Endothelial cell of umbilical vein (primary cell): Measurements from ENCODE around the gene SLC30A4. TPM values are rescaled to one million over a fixed set of nuclear protein-coding genes. Genes with fewer than 3 reads are reported as not detected.

Source experiments
- BruUV-seq: library from RNA; stranded (reverse); fragments of 400-500 nt; replicated peaks from 2 replicates; lab custom pipeline; 2021; lab: Mats Ljungman, UMichigan
- CTCF ChIA-PET: fragments of 300-600, 350-600 bp; sonication (Branson Sonifier 250); formaldehyde crosslinking; loops from one replicate; lab custom pipeline; 2021; ENCODE audit warnings: antibody characterized with exemption, inconsistent platforms; lab: Charles Lee
- POLR2A ChIA-PET: fragments of 300-600, 350-600 bp; sonication (Branson Sonifier 250); formaldehyde crosslinking; loops from one replicate; lab custom pipeline; 2021; ENCODE audit warnings: antibody characterized with exemption, inconsistent platforms; lab: Charles Lee
- DNase-seq: peaks from one replicate; pipeline ENCODE4 v3.0.0-alpha.2; 2011; ENCODE audit warnings: low read depth, low spot score
- FAIRE-seq: peaks from 2 replicates; lab custom pipeline; 2011; peaks lifted over from hg19 to GRCh38; lab: Jason Lieb, UNC
- H2AFZ ChIP-seq: 2 replicates; pipeline ENCODE4 v1.6.0; 2012; ENCODE audit warnings: low read depth, low read length, control low read depth, inconsistent platforms
- H3K27ac ChIP-seq: 2 replicates; pipeline ENCODE4 v1.5.1; 2011; ENCODE audit warnings: low read depth, mild to moderate bottlenecking, control low read depth, low read length, moderate library complexity; ENCODE audit not compliant: insufficient read depth
- H3K27me3 ChIP-seq, 2 experiments: 2 replicates each; pipeline versions ENCODE4 v1.6.0 to v1.6.1; 2011; ENCODE audit warnings: low read length in 2 of 2, mixed read lengths in 1 of 2; ENCODE audit not compliant: control insufficient read depth in 2 of 2, insufficient read depth in 2 of 2
- H3K36me3 ChIP-seq, 2 experiments: 2 replicates in 1 of 2; 3 replicates in 1 of 2; pipeline ENCODE4 v1.5.1; 2011; ENCODE audit warnings: low read length in 2 of 2, mild to moderate bottlenecking in 1 of 2, moderate library complexity in 1 of 2; ENCODE audit not compliant: control insufficient read depth in 2 of 2, insufficient read depth in 2 of 2; ENCODE audit errors: extremely low read depth in 1 of 2
- H3K4me1 ChIP-seq: 3 replicates; pipeline ENCODE4 v1.5.1; 2011; ENCODE audit warnings: mild to moderate bottlenecking, low read length; ENCODE audit not compliant: control insufficient read depth, insufficient read depth; ENCODE audit errors: extremely low read depth
- H3K4me2 ChIP-seq: 2 replicates; pipeline ENCODE4 v1.6.1; 2011; ENCODE audit warnings: low read length, control low read depth, mixed read lengths; ENCODE audit not compliant: insufficient read depth
- H3K4me3 ChIP-seq, 3 experiments: fragments of 200-600 bp in 1 of 3; sonication (generic), shearing (Covaris generic) in 1 of 3; replicated peaks in 1 of 3; 2 replicates each; pipeline ENCODE4 v1.5.1; 2011 to 2016; ENCODE audit warnings: control low read depth in 3 of 3, low read length in 3 of 3, mild to moderate bottlenecking in 2 of 3, inconsistent platforms in 1 of 3, low read depth in 1 of 3, moderate library complexity in 1 of 3; ENCODE audit not compliant: insufficient read depth in 1 of 3
- H3K79me2 ChIP-seq: 2 replicates; pipeline ENCODE4 v1.6.0; 2012; ENCODE audit warnings: low read length, inconsistent platforms; ENCODE audit not compliant: control insufficient read depth, insufficient read depth
- H3K9ac ChIP-seq: replicated peaks from 2 replicates; pipeline ENCODE3; 2011; ENCODE audit warnings: low read length, control low read depth; ENCODE audit not compliant: insufficient read depth; ENCODE audit errors: extremely low read depth
- H3K9me1 ChIP-seq: replicated peaks from 3 replicates; pipeline ENCODE4 v1.6.0; 2011; ENCODE audit warnings: mild to moderate bottlenecking, low read length; ENCODE audit not compliant: control insufficient read depth, insufficient read depth; ENCODE audit errors: extremely low read depth
- H3K9me3 ChIP-seq: replicated peaks from 2 replicates; pipeline ENCODE4 v1.5.1; 2012; ENCODE audit warnings: low read length, inconsistent platforms; ENCODE audit not compliant: control insufficient read depth, insufficient read depth
- H4K20me1 ChIP-seq: replicated peaks from 2 replicates; pipeline ENCODE3; 2011; ENCODE audit warnings: mild to moderate bottlenecking, low read length; ENCODE audit not compliant: control insufficient read depth, insufficient read depth; ENCODE audit errors: extremely low read depth
- EZH2 ChIP-seq: IDR thresholded peaks from 2 replicates; pipeline ENCODE4 v1.6.1; 2012; ENCODE audit warnings: borderline replicate concordance, low read depth, mild to moderate bottlenecking, moderate library complexity, low read length, inconsistent platforms; ENCODE audit not compliant: severe bottlenecking
- FOS ChIP-seq: IDR thresholded peaks from 2 replicates; pipeline ENCODE4 v1.6.1; 2011; ENCODE audit warnings: mild to moderate bottlenecking, low read length, moderate library complexity, borderline replicate concordance; ENCODE audit not compliant: insufficient read depth
- GATA2 ChIP-seq: IDR thresholded peaks from 2 replicates; pipeline ENCODE4 v1.7.0; 2011; ENCODE audit warnings: low read depth, mild to moderate bottlenecking, moderate library complexity, mixed read lengths, low read length; ENCODE audit not compliant: insufficient read length, insufficient read depth
- JUN ChIP-seq: IDR thresholded peaks from 2 replicates; pipeline ENCODE4 v1.6.1; 2011; ENCODE audit warnings: borderline replicate concordance, low read depth; ENCODE audit not compliant: insufficient read length, insufficient read depth
- MYC ChIP-seq: IDR thresholded peaks from one replicate; pipeline ENCODE4 v1.6.1; 2011; ENCODE audit warnings: mild to moderate bottlenecking, low read depth, low read length
- POLR2A ChIP-seq: IDR thresholded peaks from 2 replicates; pipeline ENCODE4 v1.6.1; 2012; ENCODE audit warnings: low read depth, mild to moderate bottlenecking, control low read depth, low read length
- POLR2AphosphoS5 ChIP-seq: IDR thresholded peaks from 2 replicates; pipeline ENCODE4 v1.6.1; 2012; ENCODE audit warnings: low read depth, mild to moderate bottlenecking, control low read depth, low read length, moderate library complexity; ENCODE audit not compliant: insufficient read depth
- dilution Hi-C: fragments of 300-500 bp; cut with MboI; formaldehyde crosslinking; loops from one replicate; pipeline ENCODE4 v1.15.0; 2019; ENCODE audit warnings: low sequenced_read_pairs; ENCODE audit not compliant: extremely low pct_ligation_motif_present
- intact Hi-C: fragments of 100-400 bp; cut with micrococcal nuclease; formaldehyde crosslinking; loops from one replicate; pipeline ENCODE4 v1.10.0; 2022
- polyA plus RNA-seq, 4 experiments: library from polyadenylated mRNA; depleted of rRNA in 3 of 4; stranded (reverse) in 3 of 4; unstranded in 1 of 4; fragments of >200 nt; gene quantifications; 2 replicates each; pipeline versions ENCODE4 v1.2.1 to v1.2.3, GENCODE V29; 2011 to 2012; ENCODE audit warnings: missing spikeins in 1 of 4
- total RNA-seq: library from RNA; stranded (reverse); gene quantifications from 2 replicates; pipeline ENCODE4 v1.2.3, GENCODE V29; 2021
- TF ChIP-seq, protein P1 (sequence below), 2 donors: IDR thresholded peaks; 1 replicate in 1 of 2; 2 replicates in 1 of 2; pipeline ENCODE4 v1.5.1; 2011; ENCODE audit warnings: low read length in 2 of 2, mild to moderate bottlenecking in 2 of 2, moderate library complexity in 2 of 2, control low read depth in 1 of 2, inconsistent platforms in 1 of 2, low read depth in 1 of 2; ENCODE audit not compliant: insufficient read depth in 1 of 2; ENCODE audit errors: extremely low read depth in 1 of 2
- TF ChIP-seq, protein P2 (sequence below): IDR thresholded peaks from 2 replicates; pipeline ENCODE4 v1.6.1; 2011; ENCODE audit not compliant: insufficient read depth, insufficient read length

The SLC30A4 gene
- total and polyA plus RNA-seq, 2 donors (not counting 3 experiments of a cell fraction or from before 2014, with no cell fraction given), result 2.7 to 3.9 TPM

DNA sequence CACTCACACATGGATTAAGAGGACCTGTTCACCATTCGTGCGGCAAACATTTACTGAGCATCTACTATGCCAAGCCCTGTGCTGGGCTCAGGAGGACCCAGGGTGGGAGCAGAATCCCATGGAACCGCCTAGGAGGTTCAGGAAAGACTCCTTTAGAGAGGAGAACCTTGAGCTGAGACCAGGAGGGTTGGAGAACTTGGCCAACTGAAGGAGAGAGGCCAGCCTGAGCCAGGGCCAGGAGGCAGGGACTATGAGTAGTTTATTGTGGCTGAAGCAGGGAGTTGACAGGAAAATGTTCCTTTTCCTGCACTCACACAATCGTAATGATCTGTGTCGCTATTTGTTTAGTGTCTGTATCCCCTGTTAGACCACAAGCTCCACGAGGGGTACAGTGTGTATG is 71.3 kb downstream of the SLC30A4 start:
- DNase-seq (no peak), FAIRE-seq (no peak)
- intact Hi-C loops, result no loop called here
- Histone ChIP-seq H3K27ac (no peak overlapping the region), H3K9me3 (no peaks in the 10 kb centered on the region), H3K9me1 (no peaks in the 10 kb centered on the region), H3K27me3 (peaks cover 3 to 5% of the 10 kb centered on the region in 2 experiments), H2AFZ (no peak overlapping the region), H3K9ac (no peak overlapping the region), H3K4me1 (no peaks in the 10 kb centered on the region), H3K4me3 (no peak overlapping the region), H3K36me3 (no peaks in the 10 kb centered on the region), H3K4me2 (no peak overlapping the region), H4K20me1 (no peaks in the 10 kb centered on the region), H3K79me2 (no peaks in the 10 kb centered on the region)
- dilution Hi-C loops, result no loop called here
- TF ChIP-seq POLR2AphosphoS5 (no peak), MYC (no peak), JUN (no peak), FOS (no peak), EZH2 (no peak), POLR2A (no peak), GATA2 (no peak)
- TF ChIP-seq, protein P1, sequence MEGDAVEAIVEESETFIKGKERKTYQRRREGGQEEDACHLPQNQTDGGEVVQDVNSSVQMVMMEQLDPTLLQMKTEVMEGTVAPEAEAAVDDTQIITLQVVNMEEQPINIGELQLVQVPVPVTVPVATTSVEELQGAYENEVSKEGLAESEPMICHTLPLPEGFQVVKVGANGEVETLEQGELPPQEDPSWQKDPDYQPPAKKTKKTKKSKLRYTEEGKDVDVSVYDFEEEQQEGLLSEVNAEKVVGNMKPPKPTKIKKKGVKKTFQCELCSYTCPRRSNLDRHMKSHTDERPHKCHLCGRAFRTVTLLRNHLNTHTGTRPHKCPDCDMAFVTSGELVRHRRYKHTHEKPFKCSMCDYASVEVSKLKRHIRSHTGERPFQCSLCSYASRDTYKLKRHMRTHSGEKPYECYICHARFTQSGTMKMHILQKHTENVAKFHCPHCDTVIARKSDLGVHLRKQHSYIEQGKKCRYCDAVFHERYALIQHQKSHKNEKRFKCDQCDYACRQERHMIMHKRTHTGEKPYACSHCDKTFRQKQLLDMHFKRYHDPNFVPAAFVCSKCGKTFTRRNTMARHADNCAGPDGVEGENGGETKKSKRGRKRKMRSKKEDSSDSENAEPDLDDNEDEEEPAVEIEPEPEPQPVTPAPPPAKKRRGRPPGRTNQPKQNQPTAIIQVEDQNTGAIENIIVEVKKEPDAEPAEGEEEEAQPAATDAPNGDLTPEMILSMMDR (IDR thresholded peaks at IDR 0.05; ENCODE audit: extremely low read depth in 1 of 2, insufficient read depth in 1 of 2, low read depth in 1 of 2, low read length in 2 of 2), result no peak
- TF ChIP-seq, protein P2, sequence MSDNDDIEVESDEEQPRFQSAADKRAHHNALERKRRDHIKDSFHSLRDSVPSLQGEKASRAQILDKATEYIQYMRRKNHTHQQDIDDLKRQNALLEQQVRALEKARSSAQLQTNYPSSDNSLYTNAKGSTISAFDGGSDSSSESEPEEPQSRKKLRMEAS, result no peak
- POLR2A ChIA-PET, result no interaction called here
- CTCF ChIA-PET, result interaction anchor here (1.0 to 2.6 kb wide), 2 partner anchors 20 to 160 kb away, joined by 3 to 15 read pairs; no protein-coding TSS in a partner anchor
- BruUV-seq, result no TSS peak
